Astrocyte of the spinal cord (primary cell): ENCODE measurements around the gene VN1R2.
"Not testable (repeated sequence)": the region's sequence is repeated elsewhere in the genome, so short reads cannot be mapped to it uniquely, and the experiment has no call there.

Source experiments
- DNase-seq: peaks from one replicate; pipeline ENCODE4 v3.0.0; 2011; ENCODE audit warnings: low read depth, low spot score
- H3K4me3 ChIP-seq: 2 replicates; pipeline ENCODE4 v1.5.1; 2011; ENCODE audit warnings: low read depth, mild to moderate bottlenecking, low read length, moderate library complexity
- CTCF ChIP-seq: IDR thresholded peaks from 2 replicates; pipeline ENCODE4 v1.5.1; 2012; ENCODE audit warnings: low read depth, mild to moderate bottlenecking, low read length, inconsistent platforms
- in situ Hi-C: cut with HindIII; loops from 2 replicates; pipeline ENCODE4 v1.10.0; 2017; ENCODE audit warnings: low sequenced_read_pairs

VN1R2 gene

GRCh38 chr19:53294786-53295441 is 36.8 kb downstream of the VN1R2 start:
- peak; percentile 18 for DNase-seq
- H3K4me3 ChIP-seq = no peak overlapping the region
- in situ Hi-C loops = no loop called here
- no peak for TF ChIP-seq CTCF

- DNase-seq, in situ Hi-C loops, H3K4me3 ChIP-seq: not testable (repeated sequence)
Measured at GRCh38 chr19:53301341-53301740, 43.2 kb downstream of the VN1R2 start.

- no peak for DNase-seq
- H3K4me3 ChIP-seq = no peak overlapping the region
- in situ Hi-C loops = no loop called here
- TF ChIP-seq CTCF = peak; percentile 26
Measured at GRCh38 chr19:53308339-53308811, 50.3 kb downstream of the VN1R2 start.
